Body of pancreas (tissue), 4 donors: ENCODE results near the gene UCN3. TPM values are rescaled to one million over a fixed set of nuclear protein-coding genes. Genes with fewer than 3 reads are reported as not detected.

Experiments used
- ATAC-seq: fragments of 150-250 bp; one replicate; pipeline ENCODE4 v1.9.1; 2016
- DNase-seq, 4 donors: peaks; one replicate each; pipeline ENCODE4 v3.0.0-alpha.2; 2019
- H3K27ac ChIP-seq, 4 donors: fragments of 200-600 bp; sonication (generic); 1 replicate in 3 of 4; 2 replicates in 1 of 4; pipeline versions ENCODE4 v1.5.1 to v1.6.1; 2016 to 2019; ENCODE audit warnings: mild to moderate bottlenecking in 1 of 4, mixed read lengths in 1 of 4, moderate library complexity in 1 of 4
- H3K27me3 ChIP-seq, 2 donors: fragments of 200-600 bp; sonication (generic); one replicate each; pipeline ENCODE4 v1.6.0; 2016; ENCODE audit warnings: mild to moderate bottlenecking in 1 of 2
- H3K36me3 ChIP-seq, 2 donors: fragments of 200-600 bp; sonication (generic); replicated peaks in 1 of 2; 2 replicates each; pipeline ENCODE4 v1.5.1; 2016; ENCODE audit warnings: low read depth in 2 of 2; ENCODE audit not compliant: insufficient read depth in 1 of 2
- H3K4me1 ChIP-seq: fragments of 200-600 bp; sonication (generic); one replicate; pipeline ENCODE4 v1.6.0; 2016
- H3K4me3 ChIP-seq, 2 donors: fragments of 200-600 bp; sonication (generic); 1 replicate in 1 of 2; 2 replicates in 1 of 2; pipeline ENCODE4 v1.5.1; 2016 to 2019
- H3K9me3 ChIP-seq, 3 donors: fragments of 200-600 bp; sonication (generic); 1 replicate in 2 of 3; 2 replicates in 1 of 3; pipeline ENCODE4 v1.5.1; 2016
- POLR2A ChIP-seq, 3 donors: fragments of 450-650 bp; IDR thresholded peaks; one replicate each; pipeline ENCODE4 v1.6.1; 2016; ENCODE audit warnings: antibody characterized with exemption in 3 of 3, mild to moderate bottlenecking in 2 of 3
- WGBS, 2 donors: methylation state at CpG; one replicate each; pipeline ENCODE4 v1.1.5; 2017; 5-methylcytosine and 5-hydroxymethylcytosine counted together
- intact Hi-C: fragments of 100-400 bp; cut with DNase I; formaldehyde crosslinking; loops from one replicate; pipeline ENCODE4 v1.15.1; 2023
- total RNA-seq, 2 donors: library from RNA; depleted of rRNA; stranded (reverse); fragments of >200 nt; gene quantifications; one replicate each; pipeline ENCODE4 v1.1.0, GENCODE V29; 2016
- TF ChIP-seq, protein P1 (sequence below), 7 experiments: fragments of 450-650 bp in 4 of 7; fragments of 200-600 bp in 3 of 7; sonication (generic) in 3 of 7; IDR thresholded peaks; one replicate each; pipeline ENCODE4 v1.5.1; 2016 to 2019; ENCODE audit warnings: antibody characterized with exemption in 7 of 7

The UCN3 gene
- total RNA-seq, 2 donors from 2014 or later, result 1.0 TPM; not detected in 1

GRCh38 chr10:5343561-5343960, 21.2 kb upstream of the UCN3 start:
- 74 to 76% methylated on average over 4 of the region's 4 CpGs for WGBS, 2 donors
- no peaks in the 10 kb centered on the region for H3K4me1 ChIP-seq
- TF ChIP-seq POLR2A (IDR thresholded peaks at IDR 0.05), result no peak
- TF ChIP-seq, protein P1, sequence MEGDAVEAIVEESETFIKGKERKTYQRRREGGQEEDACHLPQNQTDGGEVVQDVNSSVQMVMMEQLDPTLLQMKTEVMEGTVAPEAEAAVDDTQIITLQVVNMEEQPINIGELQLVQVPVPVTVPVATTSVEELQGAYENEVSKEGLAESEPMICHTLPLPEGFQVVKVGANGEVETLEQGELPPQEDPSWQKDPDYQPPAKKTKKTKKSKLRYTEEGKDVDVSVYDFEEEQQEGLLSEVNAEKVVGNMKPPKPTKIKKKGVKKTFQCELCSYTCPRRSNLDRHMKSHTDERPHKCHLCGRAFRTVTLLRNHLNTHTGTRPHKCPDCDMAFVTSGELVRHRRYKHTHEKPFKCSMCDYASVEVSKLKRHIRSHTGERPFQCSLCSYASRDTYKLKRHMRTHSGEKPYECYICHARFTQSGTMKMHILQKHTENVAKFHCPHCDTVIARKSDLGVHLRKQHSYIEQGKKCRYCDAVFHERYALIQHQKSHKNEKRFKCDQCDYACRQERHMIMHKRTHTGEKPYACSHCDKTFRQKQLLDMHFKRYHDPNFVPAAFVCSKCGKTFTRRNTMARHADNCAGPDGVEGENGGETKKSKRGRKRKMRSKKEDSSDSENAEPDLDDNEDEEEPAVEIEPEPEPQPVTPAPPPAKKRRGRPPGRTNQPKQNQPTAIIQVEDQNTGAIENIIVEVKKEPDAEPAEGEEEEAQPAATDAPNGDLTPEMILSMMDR (IDR thresholded peaks at IDR 0.05), result no peak
- H3K36me3 ChIP-seq, result no peaks in the 10 kb centered on the region
- H3K4me3 ChIP-seq, result no peak overlapping the region
- DNase-seq, result no peak
- no peak for ATAC-seq
- no peaks in the 10 kb centered on the region for H3K9me3 ChIP-seq
- intact Hi-C loops, result no loop called here
- no peak overlapping the region for H3K27ac ChIP-seq
- no peaks in the 10 kb centered on the region for H3K27me3 ChIP-seq

DNA sequence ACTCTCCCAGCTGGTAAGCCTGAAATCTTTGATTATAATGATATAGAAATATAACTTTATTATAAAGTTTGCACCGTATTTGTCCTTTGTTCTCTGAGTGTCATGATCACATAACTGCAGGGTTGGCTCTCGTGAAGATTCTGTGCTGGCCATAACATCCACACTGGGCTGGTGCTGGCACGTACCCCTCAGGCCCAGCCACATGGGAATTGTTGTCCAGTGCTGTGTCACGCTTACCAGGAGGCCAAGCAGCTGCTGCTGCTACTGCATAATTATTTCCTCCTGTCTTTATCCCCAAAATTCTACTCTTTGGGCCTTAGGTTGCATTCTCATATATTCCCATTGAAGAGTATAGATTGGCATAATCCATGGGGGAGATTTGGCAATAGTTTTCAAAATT, 20.8 kb upstream of the UCN3 start:
- H3K27ac ChIP-seq, result no peak overlapping the region
- intact Hi-C loops, result no loop called here
- no peaks in the 10 kb centered on the region for H3K36me3 ChIP-seq
- no peak for ATAC-seq
- H3K4me3 ChIP-seq, result no peak overlapping the region
- no peak for TF ChIP-seq POLR2A (IDR thresholded peaks at IDR 0.05)
- TF ChIP-seq, protein P1 (IDR thresholded peaks at IDR 0.05), result no peak
- no peaks in the 10 kb centered on the region for H3K27me3 ChIP-seq
- 88% methylated on average over 4 of the region's 4 CpGs for WGBS, 2 donors
- DNase-seq, result no peak
- no peaks in the 10 kb centered on the region for H3K4me1 ChIP-seq
- H3K9me3 ChIP-seq, result no peaks in the 10 kb centered on the region

DNA sequence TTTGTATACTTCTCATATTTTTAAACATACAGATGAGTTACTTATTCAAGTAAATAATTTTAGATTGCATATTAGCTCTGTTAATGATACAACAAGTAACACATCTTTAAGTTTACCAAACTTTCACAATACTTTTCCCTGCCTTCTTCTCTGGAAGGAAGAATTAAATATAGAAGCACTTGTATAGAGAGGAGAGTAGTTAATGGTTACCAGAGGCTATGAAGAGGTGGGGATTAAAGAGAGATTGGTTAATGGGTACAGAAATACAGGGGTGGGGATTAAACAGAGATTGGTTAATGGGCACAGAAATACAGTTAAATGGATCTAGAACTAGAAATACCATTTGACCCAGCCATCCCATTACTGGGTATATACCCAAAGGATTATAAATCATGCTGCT, 20.0 kb upstream of the UCN3 start:
- Histone ChIP-seq H3K27me3 (no peaks in the 10 kb centered on the region), H3K4me3 (no peak overlapping the region), H3K4me1 (no peaks in the 10 kb centered on the region), H3K36me3 (no peaks in the 10 kb centered on the region), H3K9me3 (no peaks in the 10 kb centered on the region), H3K27ac (no peak overlapping the region)
- no peak for TF ChIP-seq POLR2A (IDR thresholded peaks at IDR 0.05)
- TF ChIP-seq, protein P1 (IDR thresholded peaks at IDR 0.05), result no peak
- DNase-seq, result no peak
- ATAC-seq, result no peak
- intact Hi-C loops, result no loop called here

GRCh38 chr10:5346881-5347280, 17.9 kb upstream of the UCN3 start:
- no peak overlapping the region for H3K4me3 ChIP-seq
- intact Hi-C loops, result no loop called here
- WGBS, 2 donors, result 73 to 79% methylated on average over 4 of the region's 4 CpGs
- no peaks in the 10 kb centered on the region for H3K36me3 ChIP-seq
- H3K27me3 ChIP-seq, result no peaks in the 10 kb centered on the region
- no peaks in the 10 kb centered on the region for H3K9me3 ChIP-seq
- DNase-seq (no peak), ATAC-seq (no peak)
- no peaks in the 10 kb centered on the region for H3K4me1 ChIP-seq
- TF ChIP-seq, protein P1 (IDR thresholded peaks at IDR 0.05), result no peak
- no peak for TF ChIP-seq POLR2A (IDR thresholded peaks at IDR 0.05)
- H3K27ac ChIP-seq, result no peak overlapping the region

DNA sequence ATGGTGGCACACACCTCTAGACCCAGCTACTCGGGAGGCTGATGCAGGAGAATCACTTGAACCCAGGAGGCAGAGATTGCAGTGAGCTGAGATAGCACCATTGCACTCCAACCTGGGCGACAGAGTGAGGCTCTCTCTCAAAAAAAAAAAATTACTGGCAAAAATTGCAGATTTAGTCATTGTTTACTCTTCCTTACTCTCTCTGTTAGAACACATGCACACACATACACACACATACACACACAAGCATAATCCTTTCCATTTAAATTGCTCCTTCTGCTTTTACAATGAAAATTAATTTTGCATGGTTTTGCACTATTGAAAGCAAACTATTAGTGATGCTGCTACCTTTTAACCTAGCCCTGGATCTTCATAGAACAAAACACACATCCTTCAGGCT, 15.4 kb upstream of the UCN3 start:
- WGBS, 2 donors, result 63 to 69% methylated on average over 2 of the region's 2 CpGs
- H3K4me1 ChIP-seq, result no peaks in the 10 kb centered on the region

More for the DNA sequence above, 15.4 kb upstream of the UCN3 start:
- TF ChIP-seq, protein P1 (IDR thresholded peaks at IDR 0.05), result no peak
- TF ChIP-seq POLR2A (IDR thresholded peaks at IDR 0.05), result no peak
- Histone ChIP-seq H3K27ac (no peak overlapping the region), H3K4me3 (no peak overlapping the region), H3K36me3 (no peaks in the 10 kb centered on the region), H3K27me3 (no peaks in the 10 kb centered on the region), H3K9me3 (no peaks in the 10 kb centered on the region)
- ATAC-seq (no peak), DNase-seq (no peak)
- intact Hi-C loops, result no loop called here
